Loucy (cell line): ENCODE data around the gene MGAT4B.

Source experiments
- CTCF ChIP-seq: fragments of 200-600 bp; sonication (generic); conservative IDR thresholded peaks from 2 replicates; pipeline ENCODE4 v1.5.1; 2014; ENCODE audit warnings: mild to moderate bottlenecking, antibody characterized with exemption, low read length
- EZH2phosphoT487 ChIP-seq: fragments of 200-600 bp; IDR thresholded peaks from 2 replicates; pipeline ENCODE4 v1.6.1; 2018; ENCODE audit warnings: antibody characterized with exemption, mild to moderate bottlenecking, moderate library complexity, borderline replicate concordance

- TF ChIP-seq CTCF: no peak
- TF ChIP-seq EZH2phosphoT487: no peak
These were observed 56.7 kb downstream of the MGAT4B start for GRCh38 chr5:179749857-179750508.
